Amniotic epithelial cell (primary cell): ENCODE results near the gene DRAM2.
"Not testable (repeated sequence)": the region's sequence is repeated elsewhere in the genome, so short reads cannot be mapped to it uniquely, and the experiment has no call there.

Experiments used
- DNase-seq: peaks from one replicate; pipeline ENCODE4 v3.0.0-alpha.2; 2010; ENCODE audit warnings: low read depth

Gene DRAM2

GRCh38 chr1:111142356-111142975, 2.6 kb upstream of the DRAM2 start:
- no peak for DNase-seq

GRCh38 chr1:111141245-111142220, 1.6 kb upstream of the DRAM2 start:
- DNase-seq: no peak

DNA sequence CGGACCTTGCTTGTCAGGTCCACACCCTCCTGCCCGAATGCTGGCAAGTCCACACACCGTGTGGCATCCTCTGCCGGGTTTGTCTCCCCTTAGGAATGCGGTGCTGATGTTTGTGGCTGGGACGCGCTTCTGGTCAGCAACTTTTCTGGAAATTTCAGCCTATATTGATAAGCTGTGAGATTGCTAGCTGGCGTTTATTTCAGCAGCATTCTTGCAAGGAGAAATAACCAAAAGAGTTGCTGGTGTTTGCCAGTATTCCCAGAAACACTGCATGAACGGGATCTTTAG, 731 bp upstream of the DRAM2 start:
- DNase-seq: peak; percentile 52

GRCh38 chr1:111139324-111139955, 453 bp downstream of the DRAM2 start:
- peak; percentile 64 for DNase-seq

GRCh38 chr1:111133866-111134265, 6.0 kb downstream of the DRAM2 start:
- DNase-seq: no peak

DNA sequence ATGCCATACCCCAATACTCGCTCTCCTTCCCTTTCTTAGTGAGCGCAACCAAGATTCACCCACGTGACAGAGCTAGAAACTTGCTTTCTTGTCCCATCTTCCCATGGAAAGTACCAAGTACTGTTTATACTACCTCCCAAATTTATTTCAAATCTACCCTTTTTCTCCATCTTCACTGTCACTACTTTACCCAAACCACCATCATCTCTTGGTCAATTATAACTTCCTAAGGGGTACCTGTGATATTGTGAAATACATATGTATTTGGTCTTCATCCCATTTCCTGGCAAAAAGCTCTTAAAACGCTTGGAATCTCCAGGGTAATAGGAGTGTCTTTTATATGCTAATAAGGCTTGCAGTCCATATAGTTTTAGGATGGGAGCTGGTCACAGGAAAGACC, 8.2 kb downstream of the DRAM2 start:
- no peak for DNase-seq

- DNase-seq: no peak
Measured at GRCh38 chr1:111129376-111129775, 10.5 kb downstream of the DRAM2 start.

DNA sequence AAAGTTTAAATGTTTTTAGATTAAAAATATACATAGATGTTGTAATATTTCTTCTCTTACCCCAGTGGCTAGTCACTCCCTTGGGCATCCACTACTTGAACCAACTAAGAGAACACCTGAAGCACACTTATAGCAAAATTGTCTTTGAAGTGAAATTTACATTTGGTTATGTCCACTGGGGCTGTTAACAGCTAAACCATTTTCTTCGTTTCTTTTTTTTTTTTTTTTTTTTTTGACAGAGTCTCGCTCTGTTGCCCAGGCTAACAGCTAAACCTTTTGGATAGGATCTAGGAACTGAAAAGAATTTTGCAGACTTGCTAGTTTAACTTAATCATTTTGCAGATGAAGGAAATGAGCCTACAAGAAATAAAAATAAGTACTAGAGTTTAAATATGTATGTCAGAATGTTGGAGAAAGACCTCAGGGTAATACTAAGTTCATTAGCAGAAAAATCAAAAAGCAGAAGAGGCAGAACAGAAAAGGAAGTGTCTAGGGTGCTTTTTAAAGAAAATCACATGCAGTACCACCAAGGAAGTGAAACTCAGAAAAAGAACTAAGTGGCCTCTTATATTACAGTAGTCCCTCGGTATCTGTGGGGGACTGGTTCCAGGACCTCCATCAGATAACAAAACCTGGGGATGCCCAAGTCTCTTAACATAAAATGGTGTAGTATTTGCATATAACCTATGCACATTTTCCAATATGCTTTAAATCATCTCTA, 11.8 kb downstream of the DRAM2 start:
- no peak for DNase-seq

DNA sequence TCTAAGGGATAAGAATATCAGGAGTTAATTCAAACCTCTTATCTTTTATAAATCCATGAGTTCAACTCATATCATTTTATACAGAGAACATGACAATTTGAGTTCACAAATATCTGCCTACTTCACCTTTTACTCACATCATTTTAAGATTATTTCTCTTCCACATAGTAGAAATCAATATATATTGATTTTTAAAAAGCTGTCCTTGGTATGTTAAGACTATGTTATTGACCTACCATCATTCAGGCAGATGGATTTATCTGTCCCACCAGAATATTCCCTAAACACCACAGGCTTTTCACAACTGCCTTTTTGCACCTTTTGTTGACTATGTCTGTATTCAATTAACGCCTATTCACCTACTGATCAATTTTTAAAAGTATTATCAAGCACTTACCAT, 13.5 kb downstream of the DRAM2 start:
- DNase-seq: no peak

DNA sequence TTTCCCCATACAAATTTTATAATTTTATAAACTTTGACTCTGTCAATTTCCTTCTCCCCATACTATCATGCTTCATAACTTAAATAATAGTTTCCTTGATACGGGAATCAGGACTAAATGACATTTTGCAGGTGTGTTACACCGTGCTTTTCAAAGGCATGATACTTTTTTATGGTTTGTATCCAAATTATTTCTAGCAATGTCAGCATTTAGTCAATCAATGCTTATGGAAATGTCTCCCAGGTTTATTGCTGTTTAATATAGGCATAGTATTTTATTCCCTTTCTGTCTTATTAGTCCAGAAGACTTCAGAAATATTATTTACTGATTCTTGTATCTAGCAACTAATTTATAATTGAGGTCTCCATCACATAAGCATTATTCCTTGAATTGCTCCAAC, 23.4 kb downstream of the DRAM2 start:
- no peak for DNase-seq

DNA sequence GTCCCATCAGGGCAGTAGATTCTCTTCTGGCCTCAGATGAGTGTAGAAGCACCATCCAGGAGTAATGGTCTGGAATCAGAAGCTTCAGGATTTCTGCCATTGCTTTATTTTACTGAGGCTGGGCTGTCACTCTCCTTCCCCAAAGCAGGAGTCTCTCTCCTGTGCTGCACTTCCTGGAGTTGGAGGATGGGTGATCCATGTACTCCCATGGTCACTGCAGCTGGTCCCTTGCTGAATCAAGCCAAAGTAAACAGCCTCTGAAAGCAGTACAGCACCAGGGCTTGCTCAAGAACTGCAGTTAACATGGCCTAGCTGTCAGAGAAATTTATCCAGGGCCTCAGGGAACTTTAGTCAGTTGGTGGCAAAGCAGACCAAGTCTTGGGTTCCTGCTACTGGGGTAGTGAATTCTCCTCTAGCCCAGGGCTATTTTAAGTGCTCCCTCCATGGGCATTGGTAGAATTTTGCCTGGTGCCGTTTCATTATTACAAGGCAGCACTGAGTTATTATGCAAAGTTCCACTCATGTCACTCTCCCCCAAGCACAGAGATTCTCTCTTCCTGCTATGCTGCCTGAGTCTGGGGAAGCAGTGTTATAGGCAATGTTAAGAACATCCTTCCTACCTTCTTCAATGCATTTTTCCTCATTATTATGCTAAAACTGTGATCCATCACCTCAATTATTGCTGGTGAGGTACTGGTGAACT, 29.5 kb downstream of the DRAM2 start:
- DNase-seq: no peak

GRCh38 chr1:111104981-111105380, 34.9 kb downstream of the DRAM2 start:
- no peak for DNase-seq

GRCh38 chr1:111101854-111102642, 37.8 kb downstream of the DRAM2 start:
- DNase-seq: no peak

- peak; percentile 8 for DNase-seq
Measured at GRCh38 chr1:111099289-111099688, 40.6 kb downstream of the DRAM2 start.

GRCh38 chr1:111097356-111098099, 42.4 kb downstream of the DRAM2 start:
- DNase-seq: no peak

DNA sequence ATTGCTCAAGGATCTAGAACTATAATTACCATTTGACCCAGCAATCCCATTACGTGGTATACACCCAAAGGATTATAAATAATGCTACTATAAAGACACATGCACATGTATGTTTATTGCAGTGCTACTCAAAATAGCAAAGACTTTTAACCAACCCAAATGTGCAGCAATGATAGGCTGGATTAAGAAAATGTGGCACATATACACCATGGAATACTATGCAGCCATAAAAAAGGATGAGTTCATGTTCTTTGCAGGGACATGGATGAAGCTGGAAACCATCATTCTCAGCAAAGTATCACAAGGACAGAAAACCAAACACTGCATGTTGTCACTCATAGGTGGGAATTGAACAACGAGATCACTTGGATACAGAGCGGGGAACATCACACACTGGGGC, 44.5 kb downstream of the DRAM2 start:
- DNase-seq: not testable (repeated sequence)

- DNase-seq: no peak
Measured at GRCh38 chr1:111089638-111090037, 50.3 kb downstream of the DRAM2 start.

DNA sequence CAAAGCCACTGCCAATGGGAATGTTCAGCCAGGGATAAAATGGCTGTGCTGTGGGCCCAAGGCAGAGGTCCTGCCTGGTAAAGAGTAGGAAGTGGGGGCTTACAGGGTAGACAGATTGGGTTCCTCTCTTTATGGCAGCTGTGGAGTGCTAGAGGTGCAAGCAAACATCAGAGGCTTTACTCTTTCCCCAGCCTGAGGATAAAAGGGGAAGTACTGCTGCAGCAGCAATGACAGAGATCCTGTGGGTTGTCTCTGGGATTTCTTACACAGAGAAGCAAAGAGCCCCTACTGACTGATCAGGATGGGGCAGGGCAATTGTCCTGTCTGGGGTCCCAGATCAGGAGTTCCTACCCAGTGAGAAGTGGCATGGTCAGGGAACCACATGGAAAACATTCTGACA, 54.2 kb downstream of the DRAM2 start:
- DNase-seq: no peak

GRCh38 chr1:111084999-111085398, 54.9 kb downstream of the DRAM2 start:
- no peak for DNase-seq
